Measurements from ENCODE around the gene PDE8B. TPM values are rescaled to one million over a fixed set of nuclear protein-coding genes. Genes with fewer than 3 reads are reported as not detected.

Gene PDE8B
- total RNA-seq, 1 donor: not detected

GRCh38 chr5:77176429-77176828 lies 34.1 kb upstream of the PDE8B start:
- TF ChIP-seq, protein P1, sequence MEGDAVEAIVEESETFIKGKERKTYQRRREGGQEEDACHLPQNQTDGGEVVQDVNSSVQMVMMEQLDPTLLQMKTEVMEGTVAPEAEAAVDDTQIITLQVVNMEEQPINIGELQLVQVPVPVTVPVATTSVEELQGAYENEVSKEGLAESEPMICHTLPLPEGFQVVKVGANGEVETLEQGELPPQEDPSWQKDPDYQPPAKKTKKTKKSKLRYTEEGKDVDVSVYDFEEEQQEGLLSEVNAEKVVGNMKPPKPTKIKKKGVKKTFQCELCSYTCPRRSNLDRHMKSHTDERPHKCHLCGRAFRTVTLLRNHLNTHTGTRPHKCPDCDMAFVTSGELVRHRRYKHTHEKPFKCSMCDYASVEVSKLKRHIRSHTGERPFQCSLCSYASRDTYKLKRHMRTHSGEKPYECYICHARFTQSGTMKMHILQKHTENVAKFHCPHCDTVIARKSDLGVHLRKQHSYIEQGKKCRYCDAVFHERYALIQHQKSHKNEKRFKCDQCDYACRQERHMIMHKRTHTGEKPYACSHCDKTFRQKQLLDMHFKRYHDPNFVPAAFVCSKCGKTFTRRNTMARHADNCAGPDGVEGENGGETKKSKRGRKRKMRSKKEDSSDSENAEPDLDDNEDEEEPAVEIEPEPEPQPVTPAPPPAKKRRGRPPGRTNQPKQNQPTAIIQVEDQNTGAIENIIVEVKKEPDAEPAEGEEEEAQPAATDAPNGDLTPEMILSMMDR (IDR thresholded peaks at IDR 0.05; ENCODE audit: insufficient read depth, low read length): no peak
- no peak for DNase-seq (ENCODE audit: low read depth)
- H3K4me3 ChIP-seq (ENCODE audit: low read depth, low read length): no peak overlapping the region

GRCh38 chr5:77177576-77177975 lies 32.9 kb upstream of the PDE8B start:
- TF ChIP-seq, protein P1 (IDR thresholded peaks at IDR 0.05; ENCODE audit: insufficient read depth, low read length): no peak
- no peak for DNase-seq (ENCODE audit: low read depth)
- H3K4me3 ChIP-seq (ENCODE audit: low read depth, low read length): no peak overlapping the region

- TF ChIP-seq, protein P1 (IDR thresholded peaks at IDR 0.05; ENCODE audit: insufficient read depth, low read length): no peak
- H3K4me3 ChIP-seq (ENCODE audit: low read depth, low read length): no peak overlapping the region
- no peak for DNase-seq (ENCODE audit: low read depth)
These were observed 30.1 kb upstream of the PDE8B start for GRCh38 chr5:77180167-77181081.

DNA sequence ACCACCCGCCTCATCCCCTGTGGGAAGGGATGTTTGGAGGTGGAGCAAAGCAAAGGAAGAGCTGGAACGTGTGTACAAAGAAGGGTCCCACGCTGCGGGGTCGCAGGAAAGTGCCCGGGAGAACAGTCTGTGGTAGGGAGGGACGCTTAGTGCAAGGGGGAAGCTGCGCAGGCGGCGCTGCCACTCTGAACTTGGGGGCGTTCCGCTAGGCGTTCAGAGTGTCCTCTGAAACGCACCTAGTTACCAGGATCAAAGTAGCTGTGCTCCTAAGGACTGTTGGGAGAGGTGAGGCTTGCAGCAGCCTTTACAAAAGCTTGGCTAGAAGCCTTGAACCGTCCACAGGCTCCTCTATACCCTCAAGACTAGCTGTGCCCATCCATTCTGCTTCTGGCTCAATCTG lies 29.3 kb upstream of the PDE8B start:
- H3K4me3 ChIP-seq (ENCODE audit: low read depth, low read length): no peak overlapping the region
- TF ChIP-seq, protein P1 (IDR thresholded peaks at IDR 0.05; ENCODE audit: insufficient read depth, low read length): no peak
- DNase-seq (ENCODE audit: low read depth): no peak

DNA sequence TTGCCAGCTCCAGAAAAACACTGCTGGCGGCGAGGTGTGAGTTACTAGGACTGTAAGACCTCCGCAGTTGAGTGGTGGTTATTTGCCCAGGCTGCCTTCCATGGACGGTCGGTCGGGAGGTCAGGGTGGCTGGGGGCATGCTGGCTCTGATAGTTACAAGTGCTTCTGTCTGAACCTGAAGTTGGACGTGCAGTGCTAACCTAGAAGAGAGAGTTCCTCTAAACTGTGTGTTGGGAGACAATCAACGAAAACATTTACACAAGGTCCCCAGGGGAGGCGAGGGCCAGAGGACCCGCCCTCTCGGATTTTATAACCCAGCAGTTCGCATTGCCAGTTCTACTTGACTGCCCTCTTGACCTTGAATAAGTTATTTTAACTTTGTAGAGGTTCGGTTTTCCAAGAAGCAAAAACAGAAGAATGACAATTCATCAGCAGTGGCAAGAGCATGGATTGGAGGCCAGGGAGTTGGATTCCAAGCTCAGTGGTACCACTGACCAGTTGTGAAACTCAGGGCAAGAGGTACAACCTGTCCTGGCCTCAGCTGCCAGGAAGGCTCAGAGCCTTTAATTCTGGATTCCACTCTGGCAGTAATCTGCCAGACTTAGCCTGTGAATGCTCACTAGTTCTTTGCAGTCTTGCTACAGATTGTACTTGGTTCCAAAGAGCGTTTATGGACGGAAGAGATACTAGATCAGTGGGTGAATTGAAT lies 28.7 kb upstream of the PDE8B start:
- TF ChIP-seq, protein P1 (IDR thresholded peaks at IDR 0.05; ENCODE audit: insufficient read depth, low read length): no peak
- H3K4me3 ChIP-seq (ENCODE audit: low read depth, low read length): no peak overlapping the region

DNA sequence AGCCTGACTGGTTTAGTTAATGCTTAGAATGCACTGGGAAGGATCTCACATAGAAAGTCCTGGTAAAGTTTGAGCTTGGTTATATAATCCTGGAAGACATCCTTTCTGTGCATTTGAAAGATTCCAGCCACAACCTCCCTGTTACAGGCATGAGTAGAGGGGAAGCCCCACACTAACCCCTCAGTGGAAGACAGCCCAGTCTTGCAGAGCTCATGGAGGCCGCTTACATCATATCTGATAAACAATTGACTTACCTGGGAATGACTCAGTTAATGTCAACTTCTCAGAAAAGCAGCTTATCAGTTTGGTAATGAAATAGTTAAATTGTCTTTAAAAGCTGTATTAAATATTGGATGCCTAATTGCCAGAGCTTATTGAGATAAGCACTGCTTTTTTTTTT lies 28.1 kb upstream of the PDE8B start:
- no peak for DNase-seq (ENCODE audit: low read depth)
- TF ChIP-seq, protein P1 (IDR thresholded peaks at IDR 0.05; ENCODE audit: insufficient read depth, low read length): no peak
- H3K4me3 ChIP-seq (ENCODE audit: low read depth, low read length): no peak overlapping the region

More for the DNA sequence above, 28.7 kb upstream of the PDE8B start:
- no peak for DNase-seq (ENCODE audit: low read depth)

Measured in fibroblast of the aortic adventitia (primary cell).